ENCODE results near the gene UBE2F. TPM values are rescaled to one million over a fixed set of nuclear protein-coding genes. Genes with fewer than 3 reads are reported as not detected.

The UBE2F gene
- total and polyA plus RNA-seq, 9 of the 15 experiments (the other 6 are each of a cell fraction or from before 2014, with no cell fraction given): 18.1 to 88.1 (median 53.0) TPM

DNA sequence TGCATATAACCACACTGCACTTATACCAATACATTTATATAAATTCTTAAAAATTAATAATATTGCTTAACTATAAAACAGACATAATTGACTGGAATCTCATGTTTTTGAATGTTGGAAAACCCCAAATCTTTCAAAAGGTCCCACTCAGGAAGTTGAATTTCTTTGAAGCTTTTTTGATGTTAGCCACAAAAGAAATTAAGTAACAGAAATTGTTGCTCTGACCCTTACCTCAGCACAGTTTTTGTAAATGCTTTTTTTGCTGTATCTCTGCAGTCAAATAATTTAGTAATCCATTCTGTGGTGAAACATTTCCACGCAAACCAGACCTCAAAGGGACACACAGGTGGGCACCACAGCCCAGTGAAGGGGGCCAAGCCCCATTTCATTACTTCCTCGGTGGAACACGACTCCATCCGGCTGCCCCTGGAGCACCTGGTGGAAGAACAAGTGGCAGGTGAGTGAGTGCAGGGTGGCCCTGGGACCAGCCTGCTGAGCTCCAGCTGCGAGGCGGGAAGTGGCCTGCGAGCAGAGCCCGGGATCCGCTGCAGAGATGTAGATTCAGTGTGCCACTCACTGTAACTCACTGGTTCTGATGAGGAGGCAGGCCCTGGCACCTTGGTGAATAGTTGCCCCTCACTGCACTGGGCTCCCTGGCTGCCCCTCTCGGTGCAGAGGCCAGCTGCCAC, 102.4 kb downstream of the UBE2F start:
- POLR2A ChIA-PET: no interaction called here
- H4K20me1 ChIP-seq (replicated peaks; ENCODE audit: control insufficient read depth, insufficient read depth, low read length): no peaks in the 10 kb centered on the region
- WGBS (ENCODE audit: insufficient coverage, low coverage, missing lambda C conversion rate): 88% methylated on average over 5 of the region's 10 CpGs
- H3K4me2 ChIP-seq (ENCODE audit: insufficient read depth, low read length): no peak overlapping the region
- in situ Hi-C loops (cut with MboI): no loop called here
- no TSS peak for BruUV-seq (replicated peaks)
- FAIRE-seq (no peak), DNase-seq (ENCODE audit: extremely low read depth in 1 of 4, low spot score in 3 of 4) (no peak), ATAC-seq (no peak)
- H3K27me3 ChIP-seq (ENCODE audit: control insufficient read depth in 2 of 2, insufficient read depth in 2 of 2, low read length in 2 of 2): no peaks in the 10 kb centered on the region
- intact Hi-C loops (cut with micrococcal nuclease): no loop called here
- H3K4me3 ChIP-seq: no peak overlapping the region
- no peak overlapping the region for H3K9ac ChIP-seq (ENCODE audit: insufficient read depth in 1 of 2, low read depth in 2 of 2, low read length in 2 of 2)
- peaks cover 0 to 3% of the 10 kb centered on the region in 2 experiments; a peak in 1 of 5 replicates for H3K4me1 ChIP-seq (replicated peaks in 1 of 2; ENCODE audit: control insufficient read depth in 2 of 2, insufficient read depth in 2 of 2, low read length in 2 of 2)
- TF ChIP-seq NCOA6 (IDR thresholded peaks at IDR 0.05): no peak
- no peak for TF ChIP-seq NEUROD1 (IDR thresholded peaks at IDR 0.05; ENCODE audit: borderline replicate concordance, low read depth, low read length, partially characterized antibody)
- TF ChIP-seq MAFF (IDR thresholded peaks at IDR 0.05; ENCODE audit: low read length): no peak
- no peak for TF ChIP-seq HMBOX1 (IDR thresholded peaks at IDR 0.05)
- no peak for TF ChIP-seq MCM7 (IDR thresholded peaks at IDR 0.05)
- TF ChIP-seq MXI1 (IDR thresholded peaks at IDR 0.05; ENCODE audit: low read depth, low read length): no peak
- no peak for TF ChIP-seq ZNF740 (CRISPR knock-in tag; IDR thresholded peaks at IDR 0.05)
- TF ChIP-seq ZNF740 (tag; IDR thresholded peaks at IDR 0.05): no peak
- TF ChIP-seq RBM39 (optimal IDR thresholded peaks at IDR 0.05; ENCODE audit: low read depth, low read length): no peak
- no peak for TF ChIP-seq ZNF217 (CRISPR knock-in tag; IDR thresholded peaks at IDR 0.05)
- no peak for TF ChIP-seq NR2C1 (IDR thresholded peaks at IDR 0.05)
- TF ChIP-seq NR2C1 (tag; IDR thresholded peaks at IDR 0.05): no peak
- no peak overlapping the region for H2AFZ ChIP-seq (ENCODE audit: low read depth, low read length)
- H3K27ac ChIP-seq (ENCODE audit: extremely low read depth, low read depth, low read length): no peak overlapping the region
- H3K9me3 ChIP-seq (replicated peaks; ENCODE audit: control insufficient read depth, insufficient read depth, low read depth, low read length): no peaks in the 10 kb centered on the region
- H3K9me1 ChIP-seq (ENCODE audit: control insufficient read depth, insufficient read depth, low read length): no peaks in the 10 kb centered on the region
- CTCF ChIA-PET (ENCODE audit: low intra/inter-chr PET ratio): no interaction called here
- H3K36me3 ChIP-seq (ENCODE audit: control insufficient read depth, insufficient read depth, low read length): peaks cover 81% of the 10 kb centered on the region
- H3K79me2 ChIP-seq (ENCODE audit: control insufficient read depth, insufficient read depth, low read length): 0 out of 3 replicates have a peak, but pooled peaks cover 2% of the 10 kb centered on the region

All from K562 (cell line).